NT2/D1 (cell line): ENCODE measurements around the gene ANKRD27.

ENCODE experiments used
- SUZ12 ChIP-seq: IDR thresholded peaks from 2 replicates; pipeline ENCODE4 v1.6.1; 2011; ENCODE audit not compliant: insufficient read length, insufficient read depth; ENCODE audit errors: extremely low read depth
- YY1 ChIP-seq: IDR thresholded peaks from 2 replicates; pipeline ENCODE4 v1.6.1; 2011; ENCODE audit not compliant: insufficient read length, insufficient read depth
- ZNF274 ChIP-seq: IDR thresholded peaks from 2 replicates; pipeline ENCODE4 v1.6.1; 2011; ENCODE audit warnings: mild to moderate bottlenecking, low read depth, low read length

DNA sequence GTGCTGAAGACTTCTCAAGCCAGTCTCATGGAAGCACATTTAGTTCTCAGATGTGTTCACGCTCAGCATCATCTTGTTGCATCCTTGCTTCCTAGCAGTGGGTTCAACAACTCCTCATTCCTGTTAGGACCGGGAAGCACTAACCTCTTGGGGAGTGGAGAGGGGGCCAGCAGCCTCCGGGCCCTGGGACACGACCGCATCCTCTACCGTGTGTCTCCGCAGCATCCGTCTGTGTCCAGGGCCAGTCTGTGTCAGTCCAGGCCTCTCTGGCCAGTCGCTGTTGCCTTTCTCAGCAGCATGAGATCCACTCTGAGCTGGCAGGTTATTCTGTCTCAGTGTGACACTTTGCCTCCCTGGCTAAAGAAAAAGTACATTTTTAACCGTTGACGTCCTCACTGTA lies 77.0 kb downstream of the ANKRD27 start:
- TF ChIP-seq ZNF274 (no peak), YY1 (no peak), SUZ12 (no peak)
